Measurements from ENCODE around the gene ERGIC1. TPM values are rescaled to one million over a fixed set of nuclear protein-coding genes. Genes with fewer than 3 reads are reported as not detected.

ERGIC1 gene
- total RNA-seq, 2 donors from 2014 or later: 34.0 to 35.7 TPM

- no peaks in the 10 kb centered on the region for H3K9me3 Mint-ChIP-seq
- ATAC-seq (replicated peaks): no peak
- H3K36me3 Mint-ChIP-seq (ENCODE audit: low read depth): peaks cover 10% of the 10 kb centered on the region
- no peaks in the 10 kb centered on the region for H3K4me1 Mint-ChIP-seq
- H3K4me3 Mint-ChIP-seq: no peak overlapping the region
- no peak overlapping the region for H3K27ac Mint-ChIP-seq
- H3K27me3 Mint-ChIP-seq: no peaks in the 10 kb centered on the region
Measured at GRCh38 chr5:172905346-172906140, 71.5 kb downstream of the ERGIC1 start.

GRCh38 chr5:172906436-172906835, 72.4 kb downstream of the ERGIC1 start:
- Mint-ChIP-seq H3K9me3 (no peaks in the 10 kb centered on the region), H3K4me3 (no peak overlapping the region), H3K27me3 (no peaks in the 10 kb centered on the region), H3K27ac (peak overlapping the region; percentile 58), H3K4me1 (no peaks in the 10 kb centered on the region), H3K36me3 (ENCODE audit: low read depth) (peaks cover 17% of the 10 kb centered on the region)
- peak; percentile 40 for ATAC-seq (replicated peaks)

- Mint-ChIP-seq H3K9me3 (no peaks in the 10 kb centered on the region), H3K4me1 (no peaks in the 10 kb centered on the region), H3K27ac (peak overlapping the region; percentile 58), H3K4me3 (no peak overlapping the region), H3K27me3 (no peaks in the 10 kb centered on the region), H3K36me3 (ENCODE audit: low read depth) (peaks cover 22% of the 10 kb centered on the region)
- ATAC-seq (replicated peaks): no peak
Measured at GRCh38 chr5:172906888-172907287, 72.8 kb downstream of the ERGIC1 start.

GRCh38 chr5:172907657-172908056, 73.6 kb downstream of the ERGIC1 start:
- Mint-ChIP-seq H3K4me3 (no peak overlapping the region), H3K27ac (no peak overlapping the region), H3K36me3 (ENCODE audit: low read depth) (peaks cover 23% of the 10 kb centered on the region), H3K27me3 (no peaks in the 10 kb centered on the region), H3K4me1 (no peaks in the 10 kb centered on the region), H3K9me3 (no peaks in the 10 kb centered on the region)
- ATAC-seq (replicated peaks): no peak

GRCh38 chr5:172908662-172909061, 74.6 kb downstream of the ERGIC1 start:
- ATAC-seq (replicated peaks): no peak
- no peaks in the 10 kb centered on the region for H3K9me3 Mint-ChIP-seq
- peaks cover 27% of the 10 kb centered on the region for H3K36me3 Mint-ChIP-seq (ENCODE audit: low read depth)
- H3K4me1 Mint-ChIP-seq: no peaks in the 10 kb centered on the region
- no peak overlapping the region for H3K27ac Mint-ChIP-seq
- H3K4me3 Mint-ChIP-seq: no peak overlapping the region
- no peaks in the 10 kb centered on the region for H3K27me3 Mint-ChIP-seq

- Mint-ChIP-seq H3K27me3 (no peaks in the 10 kb centered on the region), H3K36me3 (ENCODE audit: low read depth) (peaks cover 30% of the 10 kb centered on the region), H3K27ac (no peak overlapping the region), H3K4me3 (no peak overlapping the region), H3K4me1 (no peaks in the 10 kb centered on the region), H3K9me3 (no peaks in the 10 kb centered on the region)
- no peak for ATAC-seq (replicated peaks)
Measured at GRCh38 chr5:172909931-172910502, 76.0 kb downstream of the ERGIC1 start.

- peak; percentile 69 for ATAC-seq (replicated peaks)
- Mint-ChIP-seq H3K9me3 (no peaks in the 10 kb centered on the region), H3K4me3 (no peak overlapping the region), H3K4me1 (no peaks in the 10 kb centered on the region), H3K27me3 (no peaks in the 10 kb centered on the region), H3K36me3 (ENCODE audit: low read depth) (peaks cover 40% of the 10 kb centered on the region), H3K27ac (no peak overlapping the region)
Measured at GRCh38 chr5:172910828-172911627, 77.0 kb downstream of the ERGIC1 start.

GRCh38 chr5:172911628-172911880, 77.5 kb downstream of the ERGIC1 start:
- Mint-ChIP-seq H3K4me3 (no peak overlapping the region), H3K27me3 (no peaks in the 10 kb centered on the region), H3K36me3 (ENCODE audit: low read depth) (peaks cover 43% of the 10 kb centered on the region), H3K4me1 (no peaks in the 10 kb centered on the region), H3K9me3 (no peaks in the 10 kb centered on the region), H3K27ac (no peak overlapping the region)
- ATAC-seq (replicated peaks): no peak

- peaks cover 45% of the 10 kb centered on the region for H3K36me3 Mint-ChIP-seq (ENCODE audit: low read depth)
- H3K4me3 Mint-ChIP-seq: no peak overlapping the region
- ATAC-seq (replicated peaks): no peak
- H3K27me3 Mint-ChIP-seq: no peaks in the 10 kb centered on the region
- H3K4me1 Mint-ChIP-seq: no peaks in the 10 kb centered on the region
- no peaks in the 10 kb centered on the region for H3K9me3 Mint-ChIP-seq
- H3K27ac Mint-ChIP-seq: no peak overlapping the region
Measured at GRCh38 chr5:172911976-172912375, 77.9 kb downstream of the ERGIC1 start.

GRCh38 chr5:172913117-172913850, 79.2 kb downstream of the ERGIC1 start:
- Mint-ChIP-seq H3K4me3 (no peak overlapping the region), H3K27me3 (no peaks in the 10 kb centered on the region), H3K9me3 (no peaks in the 10 kb centered on the region), H3K27ac (no peak overlapping the region), H3K36me3 (ENCODE audit: low read depth) (peaks cover 50% of the 10 kb centered on the region), H3K4me1 (no peaks in the 10 kb centered on the region)
- ATAC-seq (replicated peaks): no peak

GRCh38 chr5:172915514-172915913, 81.5 kb downstream of the ERGIC1 start:
- H3K27ac Mint-ChIP-seq: peak overlapping the region; percentile 28
- ATAC-seq (replicated peaks): no peak
- H3K4me3 Mint-ChIP-seq: no peak overlapping the region

GRCh38 chr5:172918421-172919371, 84.6 kb downstream of the ERGIC1 start:
- no peaks in the 10 kb centered on the region for H3K9me3 Mint-ChIP-seq
- peaks cover 22% of the 10 kb centered on the region for H3K36me3 Mint-ChIP-seq (ENCODE audit: low read depth)
- no peak overlapping the region for H3K27ac Mint-ChIP-seq
- H3K27me3 Mint-ChIP-seq: no peaks in the 10 kb centered on the region
- ATAC-seq (replicated peaks): no peak
- no peaks in the 10 kb centered on the region for H3K4me1 Mint-ChIP-seq
- H3K4me3 Mint-ChIP-seq: no peak overlapping the region

More at GRCh38 chr5:172915514-172915913, 81.5 kb downstream of the ERGIC1 start:
- Mint-ChIP-seq H3K9me3 (no peaks in the 10 kb centered on the region), H3K27me3 (no peaks in the 10 kb centered on the region), H3K4me1 (no peaks in the 10 kb centered on the region), H3K36me3 (ENCODE audit: low read depth) (peaks cover 42% of the 10 kb centered on the region)

GRCh38 chr5:172919525-172920446, 85.7 kb downstream of the ERGIC1 start:
- H3K27ac Mint-ChIP-seq: no peak overlapping the region
- H3K9me3 Mint-ChIP-seq: no peaks in the 10 kb centered on the region
- H3K27me3 Mint-ChIP-seq: no peaks in the 10 kb centered on the region
- ATAC-seq (replicated peaks): no peak
- H3K4me1 Mint-ChIP-seq: no peaks in the 10 kb centered on the region
- H3K4me3 Mint-ChIP-seq: no peak overlapping the region
- peaks cover 21% of the 10 kb centered on the region for H3K36me3 Mint-ChIP-seq (ENCODE audit: low read depth)
